ENCODE measurements around the gene CD2BP2.
"Not testable (repeated sequence)": the region's sequence is repeated elsewhere in the genome, so short reads cannot be mapped to it uniquely, and the experiment has no call there.

The CD2BP2 gene

DNA sequence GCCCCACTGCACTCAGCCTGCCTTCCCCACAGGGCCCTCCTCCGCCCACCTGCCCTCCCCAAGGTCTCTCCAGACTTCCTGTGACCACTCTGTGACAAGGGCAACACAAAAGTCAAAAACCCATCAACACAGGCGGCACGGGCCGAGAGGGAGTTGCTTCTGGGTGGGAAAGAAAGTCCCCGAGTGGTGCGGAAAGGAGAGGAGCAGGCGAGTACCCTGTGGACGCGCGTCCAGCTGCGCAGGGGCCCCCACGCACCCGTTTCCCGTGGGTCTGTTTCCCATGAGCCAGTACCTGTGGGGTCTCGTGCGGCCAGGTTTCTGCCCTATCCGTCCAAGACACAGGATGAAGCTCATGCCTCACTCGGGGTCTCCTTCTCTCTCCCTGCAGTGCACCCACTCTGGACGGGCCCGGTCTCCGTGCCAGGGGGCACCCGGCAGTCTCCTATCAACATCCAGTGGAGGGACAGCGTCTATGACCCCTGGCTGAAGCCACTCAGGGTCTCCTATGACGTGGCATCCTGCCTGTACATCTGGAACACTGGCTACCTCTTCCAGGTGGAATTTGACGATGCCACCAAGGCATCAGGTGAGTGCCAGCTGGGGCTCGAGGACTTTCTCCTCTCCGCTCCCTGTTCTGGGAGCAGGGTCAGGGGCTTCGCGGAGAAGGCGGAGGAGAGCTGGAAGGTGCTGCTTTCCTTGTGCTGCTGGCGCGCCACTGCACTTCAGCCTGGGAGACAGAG lies 12.2 kb downstream of the CD2BP2 start:
- Histone ChIP-seq H3K36me3 (ENCODE audit: control insufficient read depth, insufficient read depth, low read length) (no peaks in the 10 kb centered on the region), H3K4me3 (ENCODE audit: low read depth, low read length) (no peak overlapping the region), H3K9me3 (ENCODE audit: control insufficient read depth, insufficient read depth, low read length) (no peaks in the 10 kb centered on the region), H3K27me3 (ENCODE audit: control insufficient read depth, insufficient read depth, low read length) (no peaks in the 10 kb centered on the region), H3K9ac (ENCODE audit: low read depth, low read length) (no peak overlapping the region), H3K4me1 (ENCODE audit: control insufficient read depth, insufficient read depth, low read length) (no peaks in the 10 kb centered on the region)

DNA sequence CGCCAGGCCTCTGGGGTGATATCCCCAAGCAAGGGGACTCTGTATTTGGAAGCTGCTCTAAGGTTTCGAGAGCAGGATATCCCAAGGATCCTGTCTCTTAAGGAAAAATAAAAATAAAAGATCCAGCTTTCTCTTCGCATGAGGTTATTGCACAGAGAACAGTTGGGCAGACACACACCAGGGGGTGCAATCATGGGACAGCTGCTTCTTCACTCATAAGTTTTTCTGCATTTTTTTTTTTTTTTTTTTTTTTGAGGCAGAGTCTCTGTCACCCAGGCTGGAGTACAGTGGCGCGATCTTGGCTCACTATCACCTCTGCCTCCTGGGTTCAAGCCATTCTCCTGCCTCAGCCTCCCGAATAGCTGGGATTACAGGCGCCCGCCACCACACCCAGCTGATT lies 13.1 kb downstream of the CD2BP2 start:
- H3K9me3 ChIP-seq (ENCODE audit: control insufficient read depth, insufficient read depth, low read length); H3K27me3 ChIP-seq (ENCODE audit: control insufficient read depth, insufficient read depth, low read length); H3K4me3 ChIP-seq (ENCODE audit: low read depth, low read length); H3K36me3 ChIP-seq (ENCODE audit: control insufficient read depth, insufficient read depth, low read length); H3K4me1 ChIP-seq (ENCODE audit: control insufficient read depth, insufficient read depth, low read length); H3K9ac ChIP-seq (ENCODE audit: low read depth, low read length): not testable (repeated sequence)

DNA sequence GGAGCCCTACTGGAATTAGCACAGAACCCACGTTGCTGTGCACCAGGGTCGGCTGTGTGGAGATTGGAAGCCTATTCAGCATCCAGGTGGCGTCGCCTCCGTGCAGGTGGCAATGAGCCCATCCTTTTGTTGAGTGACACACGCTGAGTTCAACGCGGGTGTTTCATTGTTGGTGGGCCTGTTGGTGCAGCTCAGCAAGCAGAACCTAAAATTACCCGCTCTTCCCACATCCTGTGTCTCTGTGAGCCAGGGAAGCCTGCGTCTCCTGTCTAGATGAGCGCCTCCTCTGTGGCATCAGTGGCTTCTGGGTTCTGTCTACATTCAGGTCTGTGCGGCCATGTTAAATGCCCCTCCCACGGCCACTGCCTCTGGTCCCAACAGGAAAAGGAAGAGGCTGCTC lies 14.5 kb downstream of the CD2BP2 start:
- no peaks in the 10 kb centered on the region for H3K27me3 ChIP-seq (ENCODE audit: control insufficient read depth, insufficient read depth, low read length)
- H3K4me1 ChIP-seq (ENCODE audit: control insufficient read depth, insufficient read depth, low read length) = peaks cover 2% of the 10 kb centered on the region
- no peaks in the 10 kb centered on the region for H3K36me3 ChIP-seq (ENCODE audit: control insufficient read depth, insufficient read depth, low read length)
- no peak overlapping the region for H3K9ac ChIP-seq (ENCODE audit: low read depth, low read length)
- no peaks in the 10 kb centered on the region for H3K9me3 ChIP-seq (ENCODE audit: control insufficient read depth, insufficient read depth, low read length)
- no peak overlapping the region for H3K4me3 ChIP-seq (ENCODE audit: low read depth, low read length)

DNA sequence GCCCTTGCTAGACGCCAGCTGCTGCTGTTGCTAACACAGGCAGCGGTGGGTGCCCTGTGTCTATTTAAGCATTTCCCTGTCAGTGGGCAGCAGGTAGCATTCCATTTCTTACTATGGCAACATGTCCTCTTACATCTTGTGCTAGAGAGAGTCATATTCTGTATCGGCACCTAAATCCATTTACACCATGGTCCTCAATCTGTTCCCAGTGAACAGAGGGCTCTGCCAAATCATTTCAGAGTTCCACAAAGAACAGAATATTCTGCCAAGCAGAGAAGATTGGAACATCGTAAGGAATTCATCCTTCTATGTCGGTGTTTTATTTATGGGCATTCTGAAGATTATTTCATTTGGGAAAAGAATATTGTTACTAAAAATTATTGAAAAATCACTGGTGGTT lies 16.4 kb downstream of the CD2BP2 start:
- not testable (repeated sequence) for H3K4me3 ChIP-seq (ENCODE audit: low read depth, low read length)

DNA sequence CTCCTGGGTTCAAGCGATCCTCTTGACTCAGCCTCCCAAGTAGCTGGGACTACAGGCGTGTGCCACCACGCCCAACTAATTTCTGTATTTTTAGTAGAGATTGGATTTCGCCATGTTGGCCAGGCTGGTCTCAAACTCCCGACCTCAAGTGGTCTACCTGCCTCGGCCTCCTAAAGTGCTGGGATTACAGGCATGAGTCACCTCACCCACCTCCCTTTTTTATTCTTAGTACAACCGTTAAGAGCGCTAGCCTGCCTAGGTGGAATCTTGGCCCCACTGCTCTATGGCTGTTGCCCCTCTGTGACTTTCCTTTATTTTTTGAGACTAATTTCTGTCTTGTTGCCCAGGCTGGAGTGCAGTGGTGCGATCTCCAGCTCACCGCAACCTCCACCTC lies 17.1 kb downstream of the CD2BP2 start:
- H3K4me3 ChIP-seq (ENCODE audit: low read depth, low read length); H3K9me3 ChIP-seq (ENCODE audit: control insufficient read depth, insufficient read depth, low read length); H3K36me3 ChIP-seq (ENCODE audit: control insufficient read depth, insufficient read depth, low read length); H3K9ac ChIP-seq (ENCODE audit: low read depth, low read length); H3K4me1 ChIP-seq (ENCODE audit: control insufficient read depth, insufficient read depth, low read length); H3K27me3 ChIP-seq (ENCODE audit: control insufficient read depth, insufficient read depth, low read length): not testable (repeated sequence)

More for the DNA sequence above, 16.4 kb downstream of the CD2BP2 start:
- not testable (repeated sequence) for H3K27me3 ChIP-seq (ENCODE audit: control insufficient read depth, insufficient read depth, low read length); H3K9ac ChIP-seq (ENCODE audit: low read depth, low read length); H3K4me1 ChIP-seq (ENCODE audit: control insufficient read depth, insufficient read depth, low read length); H3K36me3 ChIP-seq (ENCODE audit: control insufficient read depth, insufficient read depth, low read length); H3K9me3 ChIP-seq (ENCODE audit: control insufficient read depth, insufficient read depth, low read length)

DNA sequence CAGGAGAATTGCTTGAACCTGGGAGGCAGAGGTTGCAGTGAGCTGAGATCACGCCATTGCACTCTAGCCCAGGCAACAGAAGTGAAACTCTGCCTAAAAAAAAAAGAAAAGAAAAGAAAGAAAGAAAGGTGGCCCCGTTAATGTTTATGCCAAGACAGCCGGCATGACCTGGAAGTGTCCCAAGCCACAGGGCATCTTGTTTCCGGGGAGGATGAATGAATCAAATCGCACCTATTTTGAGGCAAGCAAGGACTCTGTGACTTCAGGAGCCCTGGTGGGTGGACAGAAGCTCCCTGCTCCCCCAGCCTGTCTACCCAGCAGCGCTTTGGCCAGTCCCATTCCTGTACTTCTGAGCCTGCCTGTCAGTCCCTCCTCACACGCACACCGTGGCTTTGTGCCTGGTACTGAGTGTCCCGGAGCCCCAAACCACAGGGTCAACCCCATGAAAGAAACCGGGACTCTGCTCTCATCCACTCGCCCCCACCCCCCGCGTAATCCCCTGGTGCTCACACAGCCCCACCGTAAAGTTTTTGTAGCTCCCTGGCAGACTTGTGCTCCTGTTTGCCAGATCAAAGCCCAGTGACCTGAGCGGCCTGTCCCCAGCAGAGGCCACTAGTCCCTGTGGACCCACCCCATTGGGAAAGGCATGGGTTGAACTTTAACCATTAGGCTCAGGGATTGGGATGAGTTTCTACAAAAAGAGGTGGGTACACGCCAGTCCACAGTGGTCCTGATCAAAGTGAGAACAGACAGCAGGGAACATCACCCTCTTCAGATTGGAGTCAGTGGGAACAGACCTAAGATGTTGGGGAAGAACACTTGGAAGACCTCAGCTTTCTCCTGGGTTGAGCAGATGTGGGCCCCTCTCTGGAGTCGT lies 19.3 kb downstream of the CD2BP2 start:
- H3K27me3 ChIP-seq (ENCODE audit: control insufficient read depth, insufficient read depth, low read length) = no peaks in the 10 kb centered on the region
- H3K4me3 ChIP-seq (ENCODE audit: low read depth, low read length) = peak overlapping the region; percentile 26
- H3K9ac ChIP-seq (ENCODE audit: low read depth, low read length) = no peak overlapping the region
- H3K4me1 ChIP-seq (ENCODE audit: control insufficient read depth, insufficient read depth, low read length) = peaks cover 4% of the 10 kb centered on the region
- H3K36me3 ChIP-seq (ENCODE audit: control insufficient read depth, insufficient read depth, low read length) = no peaks in the 10 kb centered on the region
- no peaks in the 10 kb centered on the region for H3K9me3 ChIP-seq (ENCODE audit: control insufficient read depth, insufficient read depth, low read length)

DNA sequence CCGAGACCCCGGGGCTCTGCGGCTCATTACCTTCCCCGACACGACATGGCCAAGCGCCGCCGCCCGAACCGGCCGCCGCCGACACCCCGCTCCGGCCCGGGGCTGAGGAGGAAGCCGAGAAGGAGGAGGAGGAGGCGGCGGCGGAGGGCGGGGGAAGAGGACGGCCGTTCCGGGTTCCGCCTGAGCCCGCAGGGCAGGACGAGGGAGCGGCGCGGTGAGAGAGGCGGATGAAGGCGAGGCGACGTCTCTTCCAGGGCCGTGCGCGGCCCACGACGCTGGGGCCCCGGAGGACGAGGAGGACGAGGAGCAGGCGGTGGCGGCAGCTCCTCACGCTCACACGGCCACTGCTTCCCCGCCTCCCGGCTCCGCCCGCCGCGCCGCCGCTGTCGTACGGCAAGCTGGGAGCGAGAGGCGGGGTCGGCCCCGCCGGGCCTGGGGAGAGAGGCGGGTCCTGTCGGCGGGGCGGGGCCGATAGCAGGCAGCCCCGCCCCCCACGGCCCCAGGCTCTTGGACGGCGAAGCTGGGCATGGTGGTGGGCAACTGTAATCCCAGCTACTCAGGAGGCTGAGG lies 20.0 kb downstream of the CD2BP2 start:
- not testable (repeated sequence) for H3K4me1 ChIP-seq (ENCODE audit: control insufficient read depth, insufficient read depth, low read length); H3K27me3 ChIP-seq (ENCODE audit: control insufficient read depth, insufficient read depth, low read length); H3K9ac ChIP-seq (ENCODE audit: low read depth, low read length); H3K36me3 ChIP-seq (ENCODE audit: control insufficient read depth, insufficient read depth, low read length); H3K9me3 ChIP-seq (ENCODE audit: control insufficient read depth, insufficient read depth, low read length)
- H3K4me3 ChIP-seq (ENCODE audit: low read depth, low read length) = peak overlapping the region; percentile 72

DNA sequence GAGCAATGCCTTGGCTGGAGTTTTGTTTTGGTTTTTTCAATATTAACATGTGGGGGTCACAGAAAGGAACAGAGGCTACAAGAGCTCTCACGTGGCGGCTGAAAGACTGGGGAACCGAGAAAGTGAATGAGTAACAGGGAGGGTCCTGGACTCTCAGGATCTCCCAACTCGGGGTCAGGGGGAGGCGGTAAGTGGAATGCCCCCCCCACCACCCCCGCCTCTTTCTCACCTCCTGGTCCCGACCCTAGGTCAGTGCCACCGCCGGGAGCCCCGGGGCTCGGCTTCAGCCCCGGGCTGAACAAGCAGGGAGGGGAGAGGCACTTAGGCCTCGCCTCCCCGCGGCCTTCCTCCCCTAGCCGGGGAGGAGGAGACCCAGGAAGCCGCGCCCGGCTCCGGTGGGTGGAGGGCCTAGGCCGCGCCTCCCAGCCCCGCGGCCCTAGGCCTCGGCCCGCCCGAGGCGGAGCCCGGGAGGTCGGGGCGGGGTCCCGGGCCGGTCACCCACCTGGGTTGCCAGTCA lies 20.6 kb downstream of the CD2BP2 start:
- not testable (repeated sequence) for H3K4me1 ChIP-seq (ENCODE audit: control insufficient read depth, insufficient read depth, low read length); H3K27me3 ChIP-seq (ENCODE audit: control insufficient read depth, insufficient read depth, low read length); H3K9me3 ChIP-seq (ENCODE audit: control insufficient read depth, insufficient read depth, low read length); H3K36me3 ChIP-seq (ENCODE audit: control insufficient read depth, insufficient read depth, low read length)
- H3K9ac ChIP-seq (ENCODE audit: low read depth, low read length) = peak overlapping the region; percentile 16
- peak overlapping the region; percentile 53 for H3K4me3 ChIP-seq (ENCODE audit: low read depth, low read length)

DNA sequence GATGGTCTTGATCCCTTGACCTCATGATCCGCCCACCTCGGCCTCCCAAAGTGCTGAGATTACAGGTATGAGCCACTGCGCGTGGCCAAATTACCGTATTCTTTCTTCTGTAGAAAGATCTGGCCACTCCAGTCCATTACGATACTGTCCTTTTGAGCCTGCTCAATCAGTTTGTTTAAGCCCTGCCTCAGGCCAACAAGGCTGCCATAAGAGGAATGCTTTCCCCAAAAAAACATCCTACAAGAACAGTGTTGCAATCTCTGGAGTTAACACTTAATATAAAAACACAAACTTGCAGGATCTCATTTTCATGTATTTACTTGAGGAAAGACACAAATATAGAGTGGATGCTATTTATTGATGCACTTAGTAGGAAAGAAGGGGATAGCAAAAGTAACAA lies 30.9 kb downstream of the CD2BP2 start:
- not testable (repeated sequence) for H3K4me3 ChIP-seq (ENCODE audit: low read depth, low read length); H3K36me3 ChIP-seq (ENCODE audit: control insufficient read depth, insufficient read depth, low read length); H3K4me1 ChIP-seq (ENCODE audit: control insufficient read depth, insufficient read depth, low read length); H3K9ac ChIP-seq (ENCODE audit: low read depth, low read length); H3K9me3 ChIP-seq (ENCODE audit: control insufficient read depth, insufficient read depth, low read length); H3K27me3 ChIP-seq (ENCODE audit: control insufficient read depth, insufficient read depth, low read length)

DNA sequence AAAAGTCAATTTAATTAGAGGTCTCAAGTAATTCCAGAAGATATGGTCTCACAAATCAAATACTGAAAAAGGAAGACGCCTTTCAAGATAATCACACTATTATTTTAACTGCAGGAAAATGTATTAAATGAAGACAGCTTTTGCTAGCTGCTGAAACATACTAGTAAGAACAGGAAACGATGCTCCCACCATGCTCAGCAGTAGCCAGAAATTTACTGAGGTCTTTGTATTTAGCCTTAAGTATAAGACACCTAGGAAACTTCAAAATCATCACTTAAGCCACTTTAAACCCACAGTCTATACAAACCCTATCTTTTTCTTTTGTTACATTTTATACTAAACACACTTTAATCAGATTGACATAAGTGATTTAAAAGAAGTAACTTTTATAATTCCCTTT lies 36.5 kb downstream of the CD2BP2 start:
- H3K4me1 ChIP-seq (ENCODE audit: control insufficient read depth, insufficient read depth, low read length); H3K9me3 ChIP-seq (ENCODE audit: control insufficient read depth, insufficient read depth, low read length): not testable (repeated sequence)

DNA sequence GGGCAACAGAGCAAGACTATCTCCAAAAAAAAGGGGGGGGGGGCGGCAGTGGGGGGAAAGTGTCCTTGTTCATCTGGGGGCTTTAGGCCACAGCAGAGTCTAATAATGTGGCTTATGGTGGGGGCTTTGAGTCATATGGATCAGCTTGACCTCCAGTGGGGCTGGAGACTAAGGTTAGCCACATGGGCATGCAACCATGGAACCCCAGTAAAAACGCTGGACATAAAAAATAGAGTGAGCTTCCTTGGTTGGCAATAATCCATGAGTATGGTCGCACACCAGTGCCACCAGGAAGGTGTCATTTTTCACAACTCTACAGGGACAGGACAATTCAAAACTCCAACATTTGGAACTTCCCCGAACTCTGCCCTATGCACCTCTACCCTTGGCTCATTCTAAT lies 44.2 kb downstream of the CD2BP2 start:
- not testable (repeated sequence) for H3K36me3 ChIP-seq (ENCODE audit: control insufficient read depth, insufficient read depth, low read length); H3K9ac ChIP-seq (ENCODE audit: low read depth, low read length); H3K9me3 ChIP-seq (ENCODE audit: control insufficient read depth, insufficient read depth, low read length); H3K4me1 ChIP-seq (ENCODE audit: control insufficient read depth, insufficient read depth, low read length); H3K4me3 ChIP-seq (ENCODE audit: low read depth, low read length); H3K27me3 ChIP-seq (ENCODE audit: control insufficient read depth, insufficient read depth, low read length)

More for the DNA sequence above, 36.5 kb downstream of the CD2BP2 start:
- not testable (repeated sequence) for H3K9ac ChIP-seq (ENCODE audit: low read depth, low read length); H3K27me3 ChIP-seq (ENCODE audit: control insufficient read depth, insufficient read depth, low read length); H3K4me3 ChIP-seq (ENCODE audit: low read depth, low read length); H3K36me3 ChIP-seq (ENCODE audit: control insufficient read depth, insufficient read depth, low read length)

DNA sequence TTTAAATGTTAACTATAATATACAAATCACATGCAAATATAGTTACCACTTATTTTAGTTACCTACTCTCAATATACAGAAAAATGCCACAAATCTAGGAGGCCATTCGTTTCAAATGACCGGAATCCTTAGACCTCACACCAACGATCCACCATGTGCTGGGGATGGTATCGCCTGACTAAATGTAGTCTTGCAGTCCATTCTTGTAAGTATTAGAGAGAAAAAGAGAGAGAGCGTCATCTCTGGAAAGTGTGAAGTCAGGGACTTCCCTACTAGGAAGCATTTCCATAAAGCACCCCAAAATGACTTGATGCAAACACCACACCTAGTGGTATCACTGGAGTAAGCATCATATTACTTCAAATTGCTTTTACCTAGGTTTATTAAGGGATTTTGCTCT lies 45.9 kb downstream of the CD2BP2 start:
- H3K9me3 ChIP-seq (ENCODE audit: control insufficient read depth, insufficient read depth, low read length); H3K4me3 ChIP-seq (ENCODE audit: low read depth, low read length); H3K9ac ChIP-seq (ENCODE audit: low read depth, low read length); H3K36me3 ChIP-seq (ENCODE audit: control insufficient read depth, insufficient read depth, low read length); H3K4me1 ChIP-seq (ENCODE audit: control insufficient read depth, insufficient read depth, low read length); H3K27me3 ChIP-seq (ENCODE audit: control insufficient read depth, insufficient read depth, low read length): not testable (repeated sequence)

Measured in iPS-15b (cell line).